HepG2 (cell line): ENCODE data around the gene CGNL1. TPM values are rescaled to one million over a fixed set of nuclear protein-coding genes. Genes with fewer than 3 reads are reported as not detected.
A peak's percentile ranks its signal among the peaks of the same experiment; 100 is the strongest.

Experiments
- ATAC-seq: fragments of 200-7000 bp; cut with Tn5 transposase; 3 replicates; pipeline ENCODE4 v1.9.1; 2020; ENCODE audit warnings: mild to moderate bottlenecking, moderate library complexity
- BruUV-seq: library from RNA; stranded (reverse); fragments of 400-500 nt; replicated peaks from 2 replicates; lab custom pipeline; 2021; lab: Mats Ljungman, UMichigan
- CTCF ChIA-PET: fragments of 300-600 bp; formaldehyde crosslinking; extraction: SDS; loops from one replicate; lab custom pipeline; 2021; ENCODE audit warnings: low total read pairs, inconsistent platforms, low intra/inter-chr PET ratio; lab: Yijun Ruan, JAX
- POLR2A ChIA-PET: fragments of 350-600 bp; sonication (Branson Sonifier 250); formaldehyde crosslinking; loops from one replicate; lab custom pipeline; 2020; ENCODE audit warnings: antibody characterized with exemption, inconsistent platforms; lab: Yijun Ruan, JAX
- DNase-seq: peaks from one replicate; pipeline ENCODE4 v3.0.0-alpha.2; 2015; ENCODE audit warnings: low spot score
- FAIRE-seq: peaks from 3 replicates; lab custom pipeline; 2011; peaks lifted over from hg19 to GRCh38; lab: Jason Lieb, UNC
- H2AFZ ChIP-seq: one replicate; pipeline ENCODE4 v1.6.1; 2011; ENCODE audit warnings: low read length, inconsistent platforms
- H3K27ac ChIP-seq: fragments of 300-600 bp; 3 replicates; pipeline ENCODE4 v1.8.0; 2011; ENCODE audit warnings: mixed run types, mild to moderate bottlenecking, mixed read lengths, low read length, inconsistent platforms; ENCODE audit not compliant: insufficient read depth; ENCODE audit errors: extremely low read length
- H3K27me3 ChIP-seq, 2 experiments: fragments of 200-600 bp in 1 of 2; 2 replicates in 1 of 2; 3 replicates in 1 of 2; pipeline versions ENCODE4 v1.6.0 to v1.8.0; 2011; ENCODE audit warnings: low read length in 2 of 2, mild to moderate bottlenecking in 2 of 2, moderate library complexity in 2 of 2, inconsistent platforms in 1 of 2; ENCODE audit not compliant: insufficient read depth in 2 of 2, control insufficient read depth in 1 of 2
- H3K36me3 ChIP-seq, 2 experiments: fragments of 200-600 bp in 1 of 2; replicated peaks in 1 of 2; 2 replicates in 1 of 2; 3 replicates in 1 of 2; pipeline versions ENCODE4 v1.5.1 to v1.8.0; 2011; ENCODE audit warnings: low read length in 2 of 2, inconsistent platforms in 1 of 2; ENCODE audit not compliant: insufficient read depth in 2 of 2, control insufficient read depth in 1 of 2
- H3K4me1 ChIP-seq: 2 replicates; pipeline ENCODE4 v1.5.1; 2012; ENCODE audit warnings: low read length, inconsistent platforms; ENCODE audit not compliant: insufficient read depth
- H3K4me2 ChIP-seq: 2 replicates; pipeline ENCODE4 v1.6.0; 2011; ENCODE audit warnings: low read depth, low read length, inconsistent platforms
- H3K4me3 ChIP-seq, 3 experiments: fragments of 200-600 bp in 1 of 3; sonication (generic), shearing (Covaris generic) in 1 of 3; replicated peaks in 1 of 3; 2 replicates each; pipeline ENCODE4 v1.5.1; 2011 to 2016; ENCODE audit warnings: low read length in 3 of 3, inconsistent platforms in 2 of 3, low read depth in 2 of 3, mild to moderate bottlenecking in 2 of 3, control low read depth in 1 of 3, mixed read lengths in 1 of 3; ENCODE audit not compliant: insufficient read depth in 1 of 3
- H3K79me2 ChIP-seq: one replicate; pipeline ENCODE4 v1.6.1; 2011; ENCODE audit warnings: low read length, inconsistent platforms; ENCODE audit not compliant: insufficient read depth
- H3K9ac ChIP-seq: 2 replicates; pipeline ENCODE4 v1.6.0; 2011; ENCODE audit warnings: mild to moderate bottlenecking, low read depth, low read length, inconsistent platforms; ENCODE audit not compliant: insufficient read depth
- H3K9me3 ChIP-seq: 2 replicates; pipeline ENCODE4 v1.5.1; 2012; ENCODE audit warnings: mild to moderate bottlenecking, low read length
- H4K20me1 ChIP-seq: 2 replicates; pipeline ENCODE4 v1.6.0; 2011; ENCODE audit warnings: inconsistent platforms, mild to moderate bottlenecking, low read length, moderate library complexity; ENCODE audit not compliant: insufficient read depth
- ARNT2 ChIP-seq: sonication (generic); formaldehyde crosslinking; IDR thresholded peaks from 2 replicates; pipeline ENCODE4 v1.8.0; 2022; ENCODE audit warnings: mild to moderate bottlenecking, low read depth, missing genetic modification reagents, moderate library complexity
- DR1 ChIP-seq: sonication (generic); formaldehyde crosslinking; IDR thresholded peaks from 2 replicates; pipeline ENCODE4 v1.8.0; 2021; ENCODE audit warnings: mild to moderate bottlenecking, missing genetic modification reagents, inconsistent platforms
- EP300 ChIP-seq, 3 experiments: sonication (generic) in 1 of 3; formaldehyde crosslinking in 1 of 3; IDR thresholded peaks; 2 replicates each; pipeline versions ENCODE4 v1.5.1 to v1.6.1; 2011 to 2020; ENCODE audit warnings: low read depth in 2 of 3, low read length in 2 of 3, borderline replicate concordance in 1 of 3, improper control_type of control experiment in 1 of 3, mild to moderate bottlenecking in 1 of 3, missing genetic modification reagents in 1 of 3, moderate library complexity in 1 of 3
- FUBP1 ChIP-seq: sonication (generic); formaldehyde crosslinking; IDR thresholded peaks from 2 replicates; pipeline ENCODE4 v1.5.1; 2020; ENCODE audit warnings: missing genetic modification reagents, mild to moderate bottlenecking, borderline replicate concordance
- ISX ChIP-seq: sonication (generic); formaldehyde crosslinking; conservative IDR thresholded peaks from 2 replicates; pipeline ENCODE4 v1.5.0; 2020; ENCODE audit warnings: missing genetic modification reagents
- MAFG ChIP-seq: sonication (generic); formaldehyde crosslinking; IDR thresholded peaks from 2 replicates; pipeline ENCODE4 v1.5.1; 2020; ENCODE audit warnings: mild to moderate bottlenecking, missing genetic modification reagents
- NFIC ChIP-seq: IDR thresholded peaks from 2 replicates; pipeline ENCODE4 v1.6.1; 2012; ENCODE audit warnings: mild to moderate bottlenecking, low read length, inconsistent platforms
- NKX3-1 ChIP-seq: sonication (generic); formaldehyde crosslinking; IDR thresholded peaks from 2 replicates; pipeline ENCODE4 v1.5.0; 2020; ENCODE audit warnings: missing genetic modification reagents
- PBX2 ChIP-seq: IDR thresholded peaks from 2 replicates; pipeline ENCODE4 v1.6.1; 2016; ENCODE audit warnings: control low read depth
- POLR2AphosphoS2 ChIP-seq: IDR thresholded peaks from 2 replicates; pipeline ENCODE4 v1.6.1; 2011; ENCODE audit warnings: low read depth, low read length, improper control_type of control experiment
- SIN3A ChIP-seq: IDR thresholded peaks from 2 replicates; pipeline ENCODE4 v1.6.1; 2011; ENCODE audit warnings: low read depth, mild to moderate bottlenecking, control low read depth, low read length, borderline replicate concordance
- ZFP36L2 ChIP-seq: sonication (generic); formaldehyde crosslinking; IDR thresholded peaks from 2 replicates; pipeline ENCODE4 v1.4.0; 2020; ENCODE audit warnings: missing genetic modification reagents
- ZNF350 ChIP-seq: sonication (generic); formaldehyde crosslinking; IDR thresholded peaks from 2 replicates; pipeline ENCODE4 v1.4.0; 2020; ENCODE audit warnings: mild to moderate bottlenecking, low read depth, missing genetic modification reagents, borderline replicate concordance
- ZNF367 ChIP-seq: sonication (generic); formaldehyde crosslinking; IDR thresholded peaks from 2 replicates; pipeline ENCODE4 v1.4.0; 2020; ENCODE audit warnings: missing genetic modification reagents, borderline replicate concordance
- ZNF788 ChIP-seq: sonication (generic); formaldehyde crosslinking; IDR thresholded peaks from 2 replicates; pipeline ENCODE4 v1.5.0; 2020; ENCODE audit warnings: mild to moderate bottlenecking, missing genetic modification reagents, borderline replicate concordance
- ZNF839 ChIP-seq: sonication (generic); formaldehyde crosslinking; IDR thresholded peaks from 2 replicates; pipeline ENCODE4 v1.4.0; 2020; ENCODE audit warnings: missing genetic modification reagents, mild to moderate bottlenecking, borderline replicate concordance
- WGBS: methylation state at CpG from one replicate; pipeline ENCODE4 v1.1.6; 2017; ENCODE audit warnings: low lambda C conversion rate; 5-methylcytosine and 5-hydroxymethylcytosine counted together
- in situ Hi-C: cut with HindIII; loops from 2 replicates; pipeline ENCODE4 v1.10.0; 2017; ENCODE audit warnings: low pct_unique_long_range_greater_than_20kb; ENCODE audit not compliant: extremely low pct_ligation_motif_present
- intact Hi-C: fragments of 100-400 bp; cut with micrococcal nuclease; formaldehyde crosslinking; loops from one replicate; pipeline ENCODE4 v1.10.0; 2022; ENCODE audit not compliant: unreplicated experiment
- polyA plus RNA-seq, 8 experiments: library from polyadenylated mRNA; depleted of rRNA in 3 of 8; stranded (reverse) in 7 of 8; unstranded in 1 of 8; fragments of >200 nt; fragmentation: Illumina TruSeq in 4 of 8; extraction: Trizol in 4 of 8; gene quantifications; 2 replicates each; pipeline versions ENCODE4 v1.2.1 to v1.2.3, GENCODE V29; 2011 to 2016; ENCODE audit warnings: low read depth in 4 of 8, missing spikeins in 1 of 8, mixed read lengths in 1 of 8; ENCODE audit not compliant: insufficient read depth in 1 of 8
- total RNA-seq, 5 experiments: library from RNA; depleted of rRNA; stranded (reverse); fragments of >200 nt; fragmentation: Illumina TruSeq; extraction: Trizol; gene quantifications; 2 replicates each; pipeline ENCODE4 v1.2.3, GENCODE V29; 2016; ENCODE audit warnings: low read depth in 1 of 5
- TF ChIP-seq, protein P1 (sequence below): IDR thresholded peaks from 2 replicates; pipeline ENCODE4 v1.6.1; 2016

The CGNL1 gene
- total and polyA plus RNA-seq, 2 of the 13 experiments (the other 11 are each of a cell fraction or from before 2014, with no cell fraction given), result 5.6 to 15.6 TPM

GRCh38 chr15:57328897-57329296 is 47.4 kb upstream of the CGNL1 start (continued):
- TF ChIP-seq, protein P1, sequence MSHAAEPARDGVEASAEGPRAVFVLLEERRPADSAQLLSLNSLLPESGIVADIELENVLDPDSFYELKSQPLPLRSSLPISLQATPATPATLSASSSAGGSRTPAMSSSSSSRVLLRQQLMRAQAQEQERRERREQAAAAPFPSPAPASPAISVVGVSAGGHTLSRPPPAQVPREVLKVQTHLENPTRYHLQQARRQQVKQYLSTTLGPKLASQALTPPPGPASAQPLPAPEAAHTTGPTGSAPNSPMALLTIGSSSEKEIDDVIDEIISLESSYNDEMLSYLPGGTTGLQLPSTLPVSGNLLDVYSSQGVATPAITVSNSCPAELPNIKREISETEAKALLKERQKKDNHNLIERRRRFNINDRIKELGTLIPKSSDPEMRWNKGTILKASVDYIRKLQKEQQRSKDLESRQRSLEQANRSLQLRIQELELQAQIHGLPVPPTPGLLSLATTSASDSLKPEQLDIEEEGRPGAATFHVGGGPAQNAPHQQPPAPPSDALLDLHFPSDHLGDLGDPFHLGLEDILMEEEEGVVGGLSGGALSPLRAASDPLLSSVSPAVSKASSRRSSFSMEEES (CRISPR knock-in tag), result no peak
- TF ChIP-seq FUBP1, result no peak
- TF ChIP-seq ZNF367 (CRISPR knock-in tag), result no peak
- TF ChIP-seq ARNT2 (CRISPR knock-in tag), result no peak

DNA sequence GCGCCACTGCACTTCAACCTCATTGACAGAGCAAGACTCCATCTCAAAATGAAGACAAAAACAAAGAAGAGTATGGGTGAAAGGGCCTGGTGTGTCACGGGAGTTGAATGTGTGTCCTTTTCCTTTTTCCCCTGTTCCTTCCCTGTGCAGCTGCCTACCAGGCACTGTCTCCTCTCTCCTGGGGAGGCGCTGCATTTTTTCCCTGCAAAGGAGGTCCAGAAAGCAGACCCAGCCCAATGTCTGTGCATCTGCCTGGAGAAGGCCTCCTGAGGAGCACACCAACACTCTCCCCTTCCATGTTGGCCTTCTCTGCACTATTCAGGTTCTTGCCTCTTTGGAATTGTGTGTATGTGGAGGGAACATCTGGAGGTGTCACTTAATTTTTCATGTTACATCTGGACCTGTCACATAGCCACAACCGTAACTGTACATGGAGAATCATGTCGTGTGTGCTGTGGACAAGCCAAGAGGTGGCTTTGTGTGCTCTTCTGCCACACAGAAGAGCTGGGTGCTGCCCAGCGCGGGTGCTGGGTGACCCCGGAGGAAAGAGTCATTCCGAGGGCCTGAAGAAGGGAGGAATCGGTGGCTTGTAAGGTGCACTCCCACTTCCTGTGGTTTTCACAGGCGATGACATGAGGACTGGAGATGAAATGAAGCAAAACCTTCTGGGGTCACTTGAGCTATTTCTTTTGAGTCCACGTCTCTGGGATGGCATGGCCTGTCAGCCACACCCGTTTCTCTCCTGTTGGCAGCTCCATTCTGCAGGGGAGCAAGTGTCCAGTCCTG is 46.5 kb upstream of the CGNL1 start:
- Histone ChIP-seq H3K27me3 (peaks cover 11 to 48% of the 10 kb centered on the region in 2 experiments), H3K36me3 (no peaks in the 10 kb centered on the region), H3K27ac (no peak overlapping the region), H2AFZ (no peak overlapping the region), H3K4me3 (no peak overlapping the region), H3K9ac (no peak overlapping the region), H3K4me1 (peaks cover 24% of the 10 kb centered on the region), H3K79me2 (no peaks in the 10 kb centered on the region), H4K20me1 (no peaks in the 10 kb centered on the region), H3K4me2 (no peak overlapping the region), H3K9me3 (no peaks in the 10 kb centered on the region)
- ChIA-PET CTCF (no interaction called here), POLR2A (no interaction called here)
- TF ChIP-seq ZNF788 (CRISPR knock-in tag) (no peak), POLR2AphosphoS2 (no peak), NKX3-1 (CRISPR knock-in tag) (no peak), ISX (no peak), ZNF350 (no peak), MAFG (CRISPR knock-in tag) (no peak), NFIC (no peak), ZNF839 (CRISPR knock-in tag) (no peak), PBX2 (CRISPR knock-in tag) (no peak), SIN3A (no peak), DR1 (CRISPR knock-in tag) (no peak), ZFP36L2 (CRISPR knock-in tag) (no peak), EP300 (IDR thresholded peaks at IDR 0.05; ENCODE audit: low read depth in 2 of 2, low read length in 2 of 2) (no peak), EP300 (CRISPR knock-in tag; IDR thresholded peaks at IDR 0.05; ENCODE audit: borderline replicate concordance) (no peak)
- ATAC-seq, result peak; percentile 59; the same call in 2 of the 3 replicates
- no peak for DNase-seq
- no TSS peak for BruUV-seq
- 54% methylated on average over 12 of the region's 13 CpGs for WGBS
- in situ Hi-C loops (no loop called here), intact Hi-C loops (loop anchor here (5.0 to 10.0 kb wide), 2 partner anchors 185 to 788 kb away; no protein-coding TSS in a partner anchor)
- no peak for FAIRE-seq
